NCI-H2029 (cell line): ENCODE results near the gene KCNJ4.

Source experiments
- DNase-seq: peaks from one replicate; lab custom pipeline; 2025; lab: John Stamatoyannopoulos, UW

The KCNJ4 gene

DNA sequence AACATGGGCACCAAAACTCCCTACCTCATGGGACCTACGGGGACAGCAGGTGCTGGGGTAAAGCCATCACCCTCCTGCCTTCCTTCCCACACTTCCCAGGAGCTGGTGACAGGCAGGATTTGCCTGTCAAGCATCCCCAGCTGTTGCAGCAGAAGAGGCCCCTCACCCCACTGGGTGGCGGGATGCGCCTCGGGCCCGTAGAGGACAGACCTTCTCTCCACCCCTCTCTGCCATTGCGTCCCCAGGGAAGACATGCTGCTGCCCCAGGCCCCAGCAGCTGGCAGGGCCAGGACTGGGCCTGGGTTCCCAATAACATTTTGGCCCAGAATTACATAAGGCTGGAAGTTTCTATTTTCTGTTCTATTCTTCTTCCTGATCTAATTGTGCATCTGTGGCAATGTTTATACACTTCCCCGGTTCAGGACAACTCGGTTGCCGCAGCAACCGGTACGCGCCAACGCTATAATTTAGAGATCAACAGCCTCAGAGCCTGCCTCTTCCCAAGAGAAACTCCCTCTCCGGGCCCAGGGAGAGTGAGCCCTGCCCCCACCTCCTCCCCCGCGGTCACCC, 25.4 kb downstream of the KCNJ4 start:
- no peak for DNase-seq

DNA sequence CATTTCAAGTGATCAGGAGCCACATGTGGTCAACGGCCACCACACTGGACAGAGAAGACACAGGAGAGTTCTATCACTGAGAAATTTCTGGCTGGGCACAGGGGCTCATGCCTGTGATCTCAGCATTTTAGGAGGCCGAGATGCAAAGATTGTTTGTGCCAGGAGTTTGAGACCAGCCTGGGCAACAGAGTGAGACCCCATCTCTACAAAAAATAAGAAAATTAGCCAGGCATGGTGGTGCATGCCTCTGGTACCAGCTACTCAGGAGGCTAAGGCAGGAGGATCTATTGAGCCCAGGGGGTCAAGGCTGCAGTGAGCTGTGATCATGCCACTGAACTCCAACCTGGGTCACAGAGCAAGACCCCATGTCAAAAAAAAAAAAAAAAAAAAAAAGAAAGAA, 26.3 kb downstream of the KCNJ4 start:
- DNase-seq, result no peak

DNA sequence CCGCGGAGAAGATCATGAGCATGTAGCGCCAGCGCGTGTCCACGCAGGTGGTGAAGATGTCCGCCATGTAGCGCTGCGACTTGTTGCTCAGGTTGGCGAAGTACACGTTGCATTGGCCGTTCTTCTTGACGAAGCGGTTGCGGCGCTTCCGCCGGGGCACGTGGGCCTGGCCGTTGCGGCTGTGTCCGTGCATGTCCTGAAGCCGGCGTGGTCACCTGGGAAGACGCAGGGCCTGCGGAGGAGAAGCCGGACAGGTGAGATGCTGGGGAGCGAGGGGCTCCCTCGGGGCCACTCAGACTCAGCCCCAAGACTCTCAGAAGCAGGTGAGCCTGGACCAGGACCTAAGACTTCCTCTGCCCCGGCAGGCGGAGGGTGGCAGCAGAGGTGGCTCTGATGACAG, 27.1 kb downstream of the KCNJ4 start:
- DNase-seq, result no peak

DNA sequence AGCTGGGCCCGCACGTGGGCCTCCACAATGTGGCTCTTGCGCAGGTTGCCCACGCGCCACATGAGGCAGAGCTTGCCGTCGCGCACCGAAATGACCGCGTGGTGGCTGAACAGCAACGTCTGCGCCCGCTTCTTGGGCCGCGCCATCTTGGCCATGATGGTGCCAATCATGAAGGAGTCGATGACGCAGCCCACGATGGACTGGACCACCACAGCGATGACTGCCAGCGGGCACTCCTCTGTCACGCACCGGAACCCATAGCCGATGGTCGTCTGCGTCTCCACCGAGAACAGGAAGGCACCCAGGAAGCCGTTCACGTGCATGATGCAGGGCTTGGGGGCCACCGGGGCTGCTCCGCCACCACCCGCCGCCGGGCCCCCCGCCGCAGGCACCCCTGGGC, 27.5 kb downstream of the KCNJ4 start:
- DNase-seq, result no peak

DNA sequence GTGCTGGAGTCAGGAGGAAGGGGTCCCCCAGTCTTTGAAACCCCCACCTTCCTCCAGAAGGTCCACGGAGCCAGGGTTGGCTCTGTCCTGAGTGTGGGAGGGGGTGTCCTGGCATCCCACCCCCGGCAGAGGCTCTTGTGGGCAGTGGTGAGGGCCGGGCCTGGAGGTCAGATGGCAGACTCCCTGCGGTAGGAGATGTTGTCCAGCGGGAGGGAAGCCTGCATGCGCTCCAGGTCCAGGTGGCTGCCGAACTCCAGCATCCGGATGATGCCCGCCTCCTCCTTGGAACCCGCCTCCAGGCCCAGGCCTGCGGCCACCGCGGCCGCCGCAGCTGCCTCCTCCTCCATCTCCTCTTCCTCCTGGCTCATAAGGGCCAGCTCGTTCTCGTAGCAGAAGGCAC, 28.4 kb downstream of the KCNJ4 start:
- DNase-seq, result no peak

DNA sequence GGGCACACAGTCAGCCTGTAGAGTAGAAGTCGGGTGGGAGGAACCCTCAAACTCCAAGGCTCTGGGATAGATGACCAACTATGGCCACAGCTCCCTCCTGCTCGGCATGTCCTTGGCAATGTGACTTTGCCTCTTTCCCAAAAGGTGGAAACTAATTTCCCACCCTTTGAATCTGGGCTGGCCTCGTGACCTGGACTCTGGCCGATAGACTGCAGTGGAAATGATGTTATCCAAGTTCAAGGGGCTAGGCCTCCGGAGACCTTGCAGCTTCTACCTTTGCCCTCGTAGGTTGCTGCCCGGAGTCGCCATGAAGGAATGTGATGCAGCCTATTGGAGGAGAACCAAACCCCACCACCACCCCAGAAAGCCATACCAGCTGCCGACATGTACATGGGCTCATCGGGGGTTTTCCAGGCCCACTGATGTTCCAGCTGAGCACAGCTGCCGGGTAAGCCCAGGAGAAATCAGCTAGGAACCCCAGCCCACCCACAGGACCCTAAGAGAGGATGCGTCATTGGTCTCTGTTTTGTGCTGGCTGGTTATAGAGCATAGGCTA, 30.4 kb downstream of the KCNJ4 start:
- DNase-seq, result no peak

DNA sequence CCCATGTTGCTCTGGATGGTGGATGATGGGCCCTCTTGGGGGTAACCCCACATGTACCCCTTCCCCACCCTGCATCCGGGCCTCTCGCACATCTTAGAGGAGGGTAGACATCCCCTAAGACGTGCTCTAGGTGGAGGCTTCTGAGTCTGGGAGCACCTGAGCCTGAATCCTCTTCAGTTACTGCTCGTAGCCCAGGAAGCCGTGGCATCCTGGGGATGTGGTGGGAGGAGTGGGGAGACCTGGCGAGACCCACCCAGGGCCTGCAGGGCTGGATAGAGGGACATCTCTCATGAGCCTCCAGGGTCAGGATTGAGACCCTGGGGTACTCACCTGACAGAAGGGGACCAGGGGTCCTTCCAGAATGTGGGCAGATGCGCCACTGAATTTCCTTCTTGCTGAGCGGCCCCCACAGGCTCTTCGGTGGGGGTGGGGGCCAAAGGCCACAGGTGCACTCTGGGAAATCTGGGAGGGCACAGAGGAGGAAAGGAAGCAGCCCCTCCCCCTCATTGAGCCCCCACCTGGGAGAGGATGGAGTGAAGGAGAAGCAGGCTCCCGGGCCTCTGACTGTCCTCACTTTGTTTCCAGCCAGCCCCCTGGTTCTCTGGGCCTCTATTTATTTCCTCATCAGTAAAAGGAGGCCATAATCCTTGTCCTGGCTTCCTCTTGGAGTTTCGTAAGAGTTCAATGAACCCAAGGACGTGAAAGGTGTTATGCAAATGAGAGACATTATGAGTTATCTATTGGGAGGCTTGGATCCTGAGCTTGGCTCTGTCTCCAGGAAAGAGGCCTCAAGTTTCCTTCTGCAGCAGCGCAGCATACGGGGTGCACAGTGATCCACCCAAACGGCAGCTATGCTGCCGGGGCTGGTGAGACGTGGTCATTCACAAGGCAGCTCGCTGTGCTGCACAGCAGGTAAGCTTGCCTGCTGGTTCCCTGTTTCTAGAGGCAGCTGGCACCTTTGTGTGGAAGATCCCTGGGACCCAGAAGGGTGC, 31.2 kb downstream of the KCNJ4 start:
- DNase-seq, result no peak

DNA sequence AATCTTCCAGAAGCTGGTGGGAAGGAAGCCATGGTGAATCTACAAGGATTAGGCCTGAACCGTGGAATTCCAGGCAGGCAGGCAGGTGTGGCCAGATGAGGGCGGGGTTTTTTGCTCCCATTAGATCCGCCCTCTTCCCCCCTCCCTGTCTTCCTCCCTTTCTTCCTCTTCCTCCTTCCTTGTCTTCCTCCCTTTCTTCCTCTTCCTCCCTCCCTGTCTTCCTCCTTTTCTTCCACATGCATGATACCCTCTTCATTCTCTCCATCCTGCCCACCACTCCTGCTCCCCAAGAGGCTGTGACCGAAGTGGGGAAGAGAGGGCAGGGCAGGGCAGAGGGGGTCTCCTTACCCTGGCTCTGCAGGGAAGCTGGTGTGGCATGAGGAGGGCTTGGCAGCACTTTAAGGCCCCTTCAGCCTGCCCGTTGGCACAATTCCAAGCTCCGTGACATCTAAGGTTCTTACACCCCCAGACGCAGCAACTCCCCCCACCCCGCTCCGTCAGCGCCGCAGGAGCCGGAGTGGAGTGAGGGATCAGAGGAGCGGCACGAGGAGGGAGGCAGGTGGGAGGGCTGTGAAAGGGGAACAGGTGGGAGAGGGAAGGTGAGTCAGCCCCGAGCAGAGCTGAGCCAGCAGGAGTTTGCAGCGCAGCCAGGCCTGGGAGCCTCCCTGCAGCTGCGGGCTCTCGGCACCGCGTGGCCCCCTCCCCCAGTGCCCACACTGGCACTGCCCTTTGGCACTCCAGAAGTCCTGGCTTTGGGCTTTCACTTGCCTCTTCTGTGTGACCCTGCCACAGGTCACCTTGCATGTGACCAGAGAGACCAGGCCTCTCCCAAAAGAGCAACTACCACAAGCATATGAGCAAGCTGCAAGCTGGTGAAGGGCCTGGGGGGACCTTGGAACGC, 32.1 kb downstream of the KCNJ4 start:
- DNase-seq, result no peak

DNA sequence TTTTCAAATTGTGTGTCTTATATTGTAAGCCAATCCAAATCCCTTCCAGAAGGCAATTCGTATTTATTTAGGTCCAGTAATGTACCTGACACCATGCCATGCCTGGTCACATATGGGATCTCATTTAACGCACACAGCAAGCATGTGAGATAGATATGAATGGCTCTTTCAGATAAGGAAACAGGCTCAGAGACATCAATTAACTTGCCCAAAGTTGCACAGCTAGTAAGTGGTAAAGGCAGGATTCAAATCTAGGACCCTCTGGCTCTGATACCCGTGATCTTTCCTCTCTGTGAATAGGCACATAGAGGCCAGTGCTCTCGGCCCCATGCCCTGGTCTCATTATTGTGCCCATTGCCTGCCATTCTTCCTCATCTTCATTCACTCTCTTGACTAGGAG, 34.3 kb downstream of the KCNJ4 start:
- no peak for DNase-seq

DNA sequence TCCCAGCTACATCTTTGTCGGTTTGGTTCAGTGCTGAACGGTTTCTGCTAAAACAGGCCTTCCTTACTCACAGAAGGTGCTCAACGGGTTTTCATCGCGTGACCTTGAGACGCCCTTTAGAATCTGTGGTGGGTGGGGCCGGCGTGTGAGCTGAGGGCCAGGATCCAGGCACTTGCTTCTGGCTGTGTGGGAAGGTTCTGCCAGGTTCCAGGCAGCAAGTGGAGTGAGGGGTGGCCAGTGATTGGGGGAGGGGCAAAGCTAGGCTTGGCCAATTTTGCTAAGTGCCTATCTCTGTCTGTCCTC, 35.2 kb downstream of the KCNJ4 start:
- DNase-seq, result no peak

DNA sequence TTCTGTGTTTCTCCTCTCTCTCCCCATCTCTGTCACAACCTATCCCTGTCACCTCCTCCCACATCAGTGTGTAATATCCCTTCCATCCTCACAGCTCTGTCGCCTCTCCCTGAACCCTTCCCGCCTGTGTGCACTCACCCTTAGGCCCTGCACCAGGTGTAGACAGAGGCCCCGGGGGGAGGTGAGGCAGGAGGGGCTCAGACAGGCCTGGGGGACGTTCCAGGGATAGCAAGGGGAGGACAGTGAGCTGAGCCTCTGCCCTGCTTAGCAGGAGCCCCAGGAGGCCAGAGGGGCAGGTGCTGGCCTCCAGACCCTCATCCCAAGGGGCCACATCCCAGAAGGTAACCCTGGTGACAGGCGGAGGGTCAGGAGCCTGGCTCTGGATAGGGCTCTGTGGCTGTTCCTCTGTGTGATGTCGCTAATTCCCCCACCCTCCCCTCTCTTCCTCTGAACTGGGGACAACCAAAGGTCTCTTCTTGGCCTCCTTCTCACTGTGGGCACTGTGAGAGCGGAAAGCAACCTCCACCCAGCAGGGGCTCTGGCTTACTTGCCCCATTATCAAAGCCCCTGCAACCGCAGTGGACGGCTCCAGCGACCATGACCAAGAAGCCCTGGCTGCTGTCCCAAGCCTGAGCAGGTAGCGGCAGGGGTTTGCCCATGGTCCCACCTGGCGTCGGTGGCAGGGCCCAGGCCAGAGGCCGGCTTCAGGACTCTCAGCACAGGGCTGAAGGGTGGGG, 35.7 kb downstream of the KCNJ4 start:
- no peak for DNase-seq

DNA sequence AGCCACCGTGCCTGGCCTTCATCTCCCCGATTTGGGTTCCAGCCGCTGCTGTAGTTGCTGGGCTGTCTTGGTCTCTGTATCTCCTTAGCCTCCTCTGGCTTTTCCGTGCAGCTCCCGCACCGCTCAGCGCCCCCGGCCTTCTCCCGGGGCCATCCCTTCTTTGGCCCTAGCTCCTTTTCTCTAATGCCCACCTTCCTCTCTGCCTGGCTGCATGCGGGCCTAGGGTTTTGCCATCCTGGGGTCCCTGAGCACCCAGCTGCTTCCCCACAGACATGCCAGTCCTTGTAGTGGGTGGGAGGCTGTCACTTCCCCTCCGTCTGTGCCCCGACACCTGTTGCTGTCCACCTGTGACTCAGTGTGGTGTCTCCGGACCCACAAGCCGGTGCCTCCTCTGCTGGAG, 36.4 kb downstream of the KCNJ4 start:
- DNase-seq, result no peak

DNA sequence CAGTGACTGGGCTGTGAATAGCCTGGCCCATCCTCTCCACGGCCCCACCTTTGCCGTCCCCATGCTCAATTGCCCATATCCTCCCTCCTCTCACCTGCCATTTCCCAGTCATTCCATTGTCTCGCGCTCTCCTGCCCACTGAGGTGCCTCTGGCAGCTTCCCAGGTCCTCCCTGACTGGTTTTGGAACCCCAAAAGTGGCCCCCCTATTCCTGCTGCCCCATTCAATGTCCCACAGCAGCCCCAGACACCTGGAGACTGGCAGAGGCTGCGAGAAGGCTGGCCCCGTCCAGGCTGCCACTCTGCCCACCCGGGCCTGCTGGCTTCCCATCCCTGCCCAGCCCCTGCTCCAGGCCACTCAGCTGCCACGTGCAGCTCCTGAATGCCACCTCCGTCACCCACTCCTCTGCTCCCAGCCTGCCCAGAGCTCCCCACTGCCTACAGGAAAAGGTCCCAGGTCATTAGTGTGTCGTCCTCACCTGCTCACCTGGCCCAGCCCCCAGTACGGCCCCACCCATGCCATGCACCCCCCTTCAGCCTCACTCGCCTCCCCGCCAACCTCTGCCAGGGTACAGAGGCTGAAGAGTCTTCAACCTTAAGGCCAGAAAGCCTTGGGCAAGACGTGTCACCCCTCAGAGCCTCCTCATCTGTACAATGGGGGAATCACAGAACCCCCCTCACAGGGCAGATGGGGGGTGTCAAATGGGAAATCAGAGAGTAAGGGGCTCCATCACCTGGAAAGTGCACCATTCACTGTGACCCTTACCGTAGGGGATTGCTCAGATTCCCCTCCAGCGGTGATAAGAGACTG, 37.5 kb downstream of the KCNJ4 start:
- DNase-seq, result no peak

DNA sequence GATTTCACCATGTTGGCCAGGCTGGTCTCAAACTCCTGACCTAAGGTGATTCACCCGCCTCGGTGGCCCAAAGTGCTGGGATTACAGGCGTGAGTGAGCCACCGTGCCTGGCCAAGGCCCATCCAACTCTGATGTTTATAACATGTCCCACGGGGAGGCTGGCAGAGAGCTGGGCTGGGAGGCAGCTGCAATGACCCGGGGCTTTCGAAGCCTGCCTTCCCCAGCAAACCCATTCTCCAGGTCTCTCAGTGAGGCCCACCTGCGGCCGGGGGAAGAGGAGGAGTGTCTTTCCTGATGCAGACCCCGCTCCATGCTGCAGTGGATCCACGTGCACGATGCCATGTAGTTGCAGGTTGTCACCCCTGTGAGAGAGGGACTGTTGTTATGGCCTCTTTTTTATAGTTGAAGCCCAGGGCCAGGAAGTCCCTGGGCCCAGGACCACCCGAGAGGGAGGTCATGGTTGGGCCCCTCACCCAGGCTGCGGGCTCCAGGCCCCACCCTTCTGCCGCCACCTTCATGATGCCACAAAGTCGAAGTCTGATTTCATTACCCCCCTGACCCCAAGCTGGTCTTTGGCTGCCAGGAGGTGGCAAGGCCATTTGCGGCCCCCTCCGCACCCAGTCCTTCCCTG, 38.3 kb downstream of the KCNJ4 start:
- DNase-seq, result no peak

DNA sequence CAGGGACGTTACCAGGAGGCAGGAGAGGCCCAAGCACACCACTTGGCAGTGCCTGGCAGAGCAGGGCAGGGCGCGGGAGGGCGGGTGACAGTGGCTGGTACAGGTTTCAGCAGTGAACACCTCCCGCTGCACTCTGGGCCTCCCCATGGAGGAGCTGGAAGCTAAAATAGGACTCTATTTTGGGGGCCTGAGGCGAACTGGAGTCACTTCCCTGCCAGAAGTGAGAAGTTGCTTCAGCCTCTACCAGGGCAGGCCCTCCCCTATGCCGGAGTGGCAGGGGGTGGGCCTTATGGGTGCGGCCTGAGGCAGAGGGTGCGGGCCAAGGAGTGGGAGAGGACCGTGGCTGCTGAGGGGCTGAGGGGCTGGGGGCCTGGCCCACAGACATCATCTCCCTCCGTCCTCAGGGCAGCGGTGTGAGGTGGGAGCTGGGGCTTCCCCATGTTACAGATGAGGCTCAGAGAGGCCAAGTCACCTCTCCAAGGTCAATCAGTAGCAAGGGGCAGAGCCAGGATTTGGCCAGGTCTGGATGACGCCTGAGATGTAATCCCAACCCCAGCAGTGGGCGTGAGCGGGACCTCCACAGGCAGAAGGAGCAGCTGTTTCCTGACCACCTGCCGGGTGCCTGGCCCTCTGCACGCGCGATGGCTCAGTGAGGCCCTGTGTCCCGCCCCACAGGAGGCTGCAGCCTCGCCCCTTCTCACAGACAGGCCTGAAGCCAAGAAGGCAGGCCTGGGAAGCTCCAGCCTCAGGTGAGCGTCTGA, 39.3 kb downstream of the KCNJ4 start:
- no peak for DNase-seq

DNA sequence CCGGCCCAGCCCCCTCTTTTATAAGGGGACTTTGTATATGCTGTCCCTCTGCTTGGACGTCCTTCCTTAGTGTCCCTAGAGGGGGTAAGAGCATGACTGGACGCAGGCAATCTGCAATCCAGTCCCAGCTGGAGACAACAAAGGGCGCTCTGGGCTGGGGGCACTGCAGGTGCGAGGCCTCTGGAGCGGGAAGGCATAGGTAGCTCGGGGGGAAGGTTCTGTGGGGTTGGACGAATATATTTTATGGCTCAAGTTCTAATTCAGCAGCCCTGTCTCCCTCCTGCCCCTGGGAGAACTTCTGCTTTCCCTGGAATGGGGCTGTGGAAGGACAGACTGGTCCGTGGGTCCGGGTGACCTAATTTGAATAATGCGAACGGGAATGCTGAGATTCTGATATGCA, 40.0 kb downstream of the KCNJ4 start:
- no peak for DNase-seq

DNA sequence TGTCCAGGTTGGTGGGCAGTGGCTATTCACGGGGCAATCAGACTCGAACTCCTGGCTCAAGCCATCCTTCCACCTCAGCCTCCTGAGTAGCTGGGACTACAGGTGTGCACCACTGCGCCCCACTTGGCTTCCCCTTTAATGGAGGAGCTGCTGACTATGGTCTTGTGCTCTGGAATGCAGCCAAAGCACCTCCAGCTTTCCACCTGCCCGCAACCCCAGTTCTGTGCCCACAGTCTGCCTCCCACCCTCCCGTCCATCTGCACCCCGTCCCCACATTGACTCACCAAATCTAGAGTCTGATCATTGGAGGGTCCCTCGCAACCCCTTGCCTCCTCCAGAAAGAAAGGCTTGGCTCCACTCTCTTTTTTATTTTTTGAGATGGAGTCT, 41.0 kb downstream of the KCNJ4 start:
- DNase-seq, result no peak

DNA sequence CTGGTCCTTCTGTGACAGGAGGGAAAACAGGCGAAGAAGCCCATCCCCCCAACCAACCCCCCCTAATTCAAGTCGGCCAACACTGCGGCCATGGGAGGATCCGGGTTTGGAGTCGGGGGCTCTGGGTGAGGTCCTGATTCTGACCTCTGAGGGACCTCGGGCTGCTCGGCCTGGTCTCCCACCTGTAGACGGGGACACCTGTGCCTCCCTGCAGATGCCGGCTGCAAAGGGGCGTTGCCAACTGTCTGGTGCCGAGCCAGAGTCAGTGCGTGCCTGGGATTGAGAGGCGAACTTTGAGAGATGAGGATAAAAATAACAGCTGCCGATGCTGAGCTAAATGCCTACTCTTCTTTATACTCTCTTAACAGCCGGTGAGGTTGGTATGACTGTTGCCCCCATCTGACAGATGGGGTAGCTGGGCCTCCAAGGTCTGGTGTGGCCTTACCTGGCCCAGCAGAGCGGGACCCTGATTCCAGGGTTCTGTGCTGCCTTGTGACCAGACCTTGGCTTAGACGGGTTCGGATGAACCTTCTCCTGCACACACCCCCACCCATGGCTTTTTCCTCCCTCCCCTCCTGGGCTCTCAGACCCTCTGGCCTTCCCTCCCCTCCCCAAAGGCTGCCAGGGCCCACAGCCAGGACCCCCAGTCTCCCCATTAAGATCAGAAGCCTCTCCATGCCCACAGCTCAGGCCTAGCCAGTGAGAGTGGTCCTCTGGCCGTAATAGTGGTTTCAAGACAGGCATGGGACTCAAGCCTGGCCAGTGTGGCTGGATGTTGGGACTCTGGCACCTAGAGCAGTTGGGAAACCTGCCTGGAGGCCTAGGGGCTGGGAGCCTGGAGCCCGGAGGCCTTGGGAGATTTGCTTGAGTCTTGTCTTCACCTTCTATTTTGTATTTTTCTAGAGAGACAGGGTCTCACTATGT, 41.7 kb downstream of the KCNJ4 start:
- no peak for DNase-seq
